Pulmonary artery endothelial cell (primary cell): Measurements from ENCODE around the gene RCAN3. TPM values are rescaled to one million over a fixed set of nuclear protein-coding genes. Genes with fewer than 3 reads are reported as not detected.
"Not testable (repeated sequence)": the region's sequence is repeated elsewhere in the genome, so short reads cannot be mapped to it uniquely, and the experiment has no call there.

Source experiments
- DNase-seq: peaks from one replicate; pipeline ENCODE4 v3.0.0-alpha.2; 2011; ENCODE audit warnings: low read depth, low spot score
- total RNA-seq: library from RNA; depleted of rRNA; stranded (reverse); fragments of >200 nt; gene quantifications from 2 replicates; pipeline ENCODE4 v1.2.3, GENCODE V29; 2014

Gene RCAN3
- total RNA-seq, 1 donor from 2014 or later, result 3.1 TPM

DNA sequence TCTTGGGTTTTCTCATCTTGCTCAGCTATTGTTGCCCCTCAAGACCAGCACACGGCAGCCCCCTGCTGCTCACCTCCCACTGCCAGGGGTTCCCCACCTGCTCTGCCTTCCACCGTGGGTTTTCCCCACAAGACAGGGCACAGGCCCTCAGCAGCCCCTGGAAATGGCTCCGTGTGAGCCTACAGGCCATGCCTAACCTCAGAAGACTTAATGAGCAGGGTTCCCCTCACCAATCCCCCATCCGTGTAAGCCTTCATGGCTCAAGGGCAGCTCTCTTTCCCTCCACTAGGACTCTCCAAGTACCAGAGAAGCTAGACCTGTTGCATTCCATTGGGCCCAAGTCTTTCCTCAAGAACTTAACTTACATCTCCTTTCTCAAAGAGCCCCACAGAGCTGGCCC, 18.4 kb upstream of the RCAN3 start:
- DNase-seq, result no peak

DNA sequence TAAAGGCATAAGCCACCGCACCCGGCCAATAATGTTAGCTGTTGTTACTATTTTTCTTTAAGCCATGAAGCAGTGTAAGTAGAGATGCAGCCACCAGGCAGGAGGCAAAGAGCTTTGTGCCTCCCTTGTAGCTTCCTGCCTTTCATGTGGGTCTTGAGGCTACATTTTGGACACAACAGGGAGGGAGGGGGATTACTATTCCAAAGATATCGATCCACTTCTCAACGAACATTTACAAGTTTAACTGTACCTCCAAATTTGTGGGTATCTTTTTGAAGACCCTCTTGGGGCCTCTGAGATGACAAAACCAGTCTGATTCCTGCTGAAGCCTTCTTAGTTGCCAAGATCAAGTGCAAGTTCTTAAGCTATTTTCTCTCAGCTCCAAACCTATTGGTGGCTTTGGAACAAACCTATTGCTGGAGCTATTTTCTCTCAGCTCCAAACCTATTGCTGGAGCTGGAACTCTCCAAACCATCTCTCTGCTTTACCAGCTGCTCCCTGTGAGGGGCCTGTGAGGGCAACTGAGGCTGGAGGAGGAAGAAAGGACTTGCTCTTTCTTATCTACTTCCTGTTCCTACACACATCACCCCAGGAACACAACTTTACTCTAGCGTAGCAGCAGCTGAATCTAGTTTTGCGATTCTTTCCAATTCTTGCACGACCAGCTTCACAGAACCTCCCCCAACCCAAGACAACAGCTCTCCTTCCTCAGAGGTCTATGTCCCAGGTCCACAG, 16.1 kb upstream of the RCAN3 start:
- no peak for DNase-seq

DNA sequence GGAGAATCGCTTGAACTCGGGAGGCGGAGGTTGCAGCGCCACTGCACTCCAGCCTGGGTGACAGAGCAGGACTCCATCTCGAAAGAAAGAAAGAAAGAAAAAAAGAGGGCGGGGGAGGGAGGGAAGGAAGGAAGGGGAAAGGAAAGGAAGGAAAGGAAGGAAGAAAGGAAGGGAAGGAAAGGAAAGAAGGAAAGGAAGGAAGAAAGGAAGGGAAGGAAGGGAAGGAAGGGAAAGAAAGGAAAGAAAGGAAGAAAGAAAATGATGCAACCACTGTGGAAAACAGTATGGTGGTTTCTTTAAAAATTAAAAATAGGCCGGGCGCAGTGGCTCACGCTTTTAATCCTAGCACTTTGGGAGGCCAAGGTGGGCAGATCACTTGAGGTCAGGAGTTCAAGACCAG, 15.2 kb upstream of the RCAN3 start:
- no peak for DNase-seq

DNA sequence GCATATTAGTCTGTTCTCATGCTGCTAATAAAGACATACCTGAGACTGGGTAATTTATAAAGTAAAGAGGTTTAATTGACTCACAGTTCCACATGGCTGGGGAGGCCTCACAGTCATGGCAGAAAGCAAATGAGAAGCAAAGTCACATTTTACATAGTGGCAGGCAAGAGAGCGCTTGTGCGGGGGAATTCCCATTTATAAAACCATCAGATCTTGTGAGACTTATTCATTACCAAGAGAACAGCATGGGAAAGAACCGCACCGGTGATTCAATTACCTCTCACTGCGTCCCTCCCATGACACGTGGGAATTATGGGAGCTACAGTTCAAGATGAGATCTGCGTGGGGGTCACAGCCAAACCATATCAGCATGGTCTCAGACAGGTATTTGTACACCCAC, 14.5 kb upstream of the RCAN3 start:
- DNase-seq, result not testable (repeated sequence)

DNA sequence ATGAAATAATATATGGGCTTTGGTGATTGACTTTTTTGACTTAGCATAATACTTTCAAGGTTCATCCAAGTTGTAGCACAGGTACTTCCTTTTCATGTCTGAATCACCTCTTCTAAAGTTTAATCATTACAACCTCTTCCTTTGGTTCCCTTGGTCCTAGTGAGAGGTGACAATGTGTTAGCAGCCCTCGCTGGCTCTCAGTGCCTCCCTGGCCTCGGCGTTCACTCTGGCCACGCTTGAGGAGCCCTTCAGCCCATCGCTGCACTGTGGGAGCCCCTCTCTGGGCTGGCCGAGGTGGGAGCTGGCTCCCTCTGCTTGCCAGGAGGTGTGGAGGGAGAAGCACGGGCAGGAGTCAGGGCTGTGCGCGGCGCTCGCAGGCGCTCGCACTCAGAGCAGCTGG, 13.0 kb upstream of the RCAN3 start:
- no peak for DNase-seq

DNA sequence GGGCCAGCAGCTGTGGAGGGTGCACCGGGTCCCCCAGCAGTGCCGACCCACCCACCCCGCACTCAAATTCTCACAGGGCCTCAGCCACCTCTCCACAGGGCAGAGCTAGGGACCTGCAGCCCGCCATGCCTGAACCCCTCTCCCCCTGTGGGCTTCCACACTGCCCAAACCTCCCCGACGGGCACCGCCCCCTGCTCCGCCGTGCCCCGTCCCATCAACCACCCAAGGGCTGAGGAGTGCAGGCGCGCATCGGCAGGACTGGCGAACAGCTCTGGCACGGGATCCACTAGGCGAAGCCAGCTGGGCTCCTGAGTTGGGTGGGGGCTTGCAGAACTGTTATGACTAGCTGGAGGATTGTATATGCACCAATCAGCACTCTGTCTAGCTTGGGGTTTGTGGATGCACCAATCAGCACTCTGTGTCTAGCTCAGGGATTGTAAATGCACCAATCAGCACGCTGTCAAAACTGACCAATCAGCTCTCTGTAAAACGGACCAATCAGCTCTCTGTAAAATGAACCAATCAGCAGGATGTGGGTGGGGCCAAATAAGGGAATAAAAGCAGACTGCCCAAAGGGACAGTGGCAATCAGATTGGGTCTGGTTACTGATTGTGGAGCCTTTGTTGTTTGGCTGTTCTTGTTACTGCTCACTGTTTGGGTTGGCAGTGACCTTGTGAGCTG, 12.4 kb upstream of the RCAN3 start:
- DNase-seq, result no peak

DNA sequence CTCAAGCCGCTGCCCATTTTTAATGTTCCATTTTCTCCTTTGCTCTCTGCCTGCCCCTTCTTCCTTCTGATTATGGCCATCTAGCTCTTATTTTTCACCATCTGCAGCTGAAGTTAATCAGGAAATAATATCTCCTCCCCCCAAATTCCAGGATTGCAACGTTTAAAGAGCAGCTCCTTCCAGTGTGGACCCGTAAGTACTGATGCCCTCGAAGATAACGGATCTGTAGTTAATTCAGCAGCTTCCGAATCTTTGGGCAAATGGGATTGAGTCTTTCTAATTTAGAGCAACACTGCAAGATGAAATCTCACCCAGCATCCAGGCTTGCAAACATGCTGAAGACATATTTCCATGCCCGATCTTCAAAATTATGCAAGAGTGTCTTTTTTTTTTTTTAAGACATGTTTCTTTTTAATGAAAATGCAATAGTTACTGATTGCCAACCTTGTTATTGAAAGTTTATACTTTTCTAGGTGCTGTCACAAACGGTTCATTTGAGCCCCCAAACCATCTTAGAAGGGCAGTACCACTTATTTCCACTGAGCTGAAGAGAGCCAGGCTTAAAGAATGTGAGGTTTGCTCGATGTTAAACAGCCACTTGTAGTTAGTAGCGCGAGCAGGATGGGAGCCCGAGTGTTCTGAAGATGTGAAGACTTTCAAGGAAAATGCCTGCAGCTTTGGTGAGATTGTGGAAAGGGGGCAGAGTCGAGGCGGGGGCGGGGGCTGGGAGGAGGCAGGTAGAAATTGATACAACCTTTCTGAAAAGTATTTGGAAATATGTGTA, 10.9 kb upstream of the RCAN3 start:
- no peak for DNase-seq

DNA sequence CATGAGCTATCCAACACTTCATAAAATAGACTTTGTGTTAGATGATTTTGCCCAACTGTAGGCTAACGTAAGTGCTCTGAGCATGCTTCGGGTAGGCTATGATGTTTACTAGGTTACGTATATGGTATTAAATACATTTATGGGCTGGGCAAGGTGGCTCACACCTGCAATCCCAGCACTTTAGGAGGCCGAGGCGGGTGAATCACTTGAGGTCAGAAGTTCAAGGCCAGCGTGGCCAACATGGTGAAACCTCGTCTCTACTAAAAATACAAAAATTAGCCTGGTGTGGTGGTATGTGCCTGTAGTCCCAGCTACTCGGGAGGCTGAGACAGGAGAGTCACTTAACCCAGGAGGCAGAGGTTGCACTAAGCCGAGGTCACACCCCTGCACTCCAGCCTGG, 9.7 kb upstream of the RCAN3 start:
- DNase-seq, result not testable (repeated sequence)

DNA sequence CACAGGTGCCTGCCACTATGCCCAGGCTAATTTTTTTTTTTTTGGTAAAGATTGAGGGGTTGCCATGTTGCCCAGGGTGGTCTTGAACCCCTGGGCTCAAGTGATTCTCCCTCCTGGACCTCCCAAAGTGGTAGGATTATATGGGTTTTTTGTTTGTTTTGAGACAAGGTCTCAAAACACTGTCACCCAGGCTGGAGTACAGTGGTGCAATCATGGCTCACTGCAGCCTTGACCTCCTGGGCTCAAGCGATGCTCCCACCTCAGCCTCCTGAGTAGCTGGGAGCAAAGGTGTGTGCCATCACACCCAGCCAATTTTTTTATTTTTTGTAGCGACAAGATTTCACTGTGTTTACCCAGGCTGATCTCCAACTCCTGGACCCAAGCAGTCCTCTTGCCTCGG, 8.9 kb upstream of the RCAN3 start:
- no peak for DNase-seq

DNA sequence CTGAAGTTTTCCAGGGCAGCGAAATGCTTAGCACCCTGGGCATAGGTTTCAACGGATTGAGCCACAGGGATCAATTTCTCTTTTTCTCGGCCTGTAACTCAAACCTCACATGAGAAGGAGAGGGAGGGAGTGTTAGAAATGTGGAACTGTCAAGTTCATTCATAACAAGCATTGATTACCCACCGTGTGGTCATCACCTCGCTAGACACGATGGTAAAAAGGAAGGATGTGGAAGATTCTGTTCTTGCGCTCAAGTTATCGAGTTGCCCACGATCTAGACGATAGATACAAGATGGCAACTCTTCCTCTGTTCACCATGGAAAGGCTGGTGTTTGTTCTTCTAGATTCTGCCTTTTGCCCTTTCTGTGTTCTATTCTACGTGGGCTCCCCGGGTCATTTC, 4.0 kb upstream of the RCAN3 start:
- no peak for DNase-seq

DNA sequence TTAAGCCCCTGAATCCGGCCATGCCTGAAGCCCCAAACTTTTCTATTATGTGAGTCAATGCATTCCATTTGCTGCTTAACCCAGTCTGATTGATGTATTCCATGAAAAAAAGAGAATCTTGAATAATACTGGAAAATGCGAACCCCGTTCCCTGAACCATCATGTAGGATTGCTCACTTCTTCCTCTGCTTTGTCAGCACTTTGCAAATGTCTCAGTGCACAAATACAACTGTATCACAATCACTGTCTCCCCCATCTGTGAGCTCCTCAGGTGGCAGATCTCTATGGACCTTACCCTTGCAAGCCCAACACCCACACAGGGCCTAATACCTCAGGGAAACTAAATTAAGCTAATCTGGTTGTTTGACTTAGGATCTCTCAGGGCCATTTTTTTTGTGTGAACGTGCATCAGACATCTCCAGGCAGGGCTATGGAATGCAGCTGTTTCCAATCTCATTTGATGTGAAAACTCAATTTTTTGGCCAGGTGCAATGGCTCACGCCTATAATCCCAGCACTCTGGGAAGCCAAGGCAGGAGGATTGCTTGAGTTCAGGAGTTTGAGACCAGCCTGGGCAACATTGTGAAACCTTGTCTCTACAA, 2.1 kb upstream of the RCAN3 start:
- no peak for DNase-seq

DNA sequence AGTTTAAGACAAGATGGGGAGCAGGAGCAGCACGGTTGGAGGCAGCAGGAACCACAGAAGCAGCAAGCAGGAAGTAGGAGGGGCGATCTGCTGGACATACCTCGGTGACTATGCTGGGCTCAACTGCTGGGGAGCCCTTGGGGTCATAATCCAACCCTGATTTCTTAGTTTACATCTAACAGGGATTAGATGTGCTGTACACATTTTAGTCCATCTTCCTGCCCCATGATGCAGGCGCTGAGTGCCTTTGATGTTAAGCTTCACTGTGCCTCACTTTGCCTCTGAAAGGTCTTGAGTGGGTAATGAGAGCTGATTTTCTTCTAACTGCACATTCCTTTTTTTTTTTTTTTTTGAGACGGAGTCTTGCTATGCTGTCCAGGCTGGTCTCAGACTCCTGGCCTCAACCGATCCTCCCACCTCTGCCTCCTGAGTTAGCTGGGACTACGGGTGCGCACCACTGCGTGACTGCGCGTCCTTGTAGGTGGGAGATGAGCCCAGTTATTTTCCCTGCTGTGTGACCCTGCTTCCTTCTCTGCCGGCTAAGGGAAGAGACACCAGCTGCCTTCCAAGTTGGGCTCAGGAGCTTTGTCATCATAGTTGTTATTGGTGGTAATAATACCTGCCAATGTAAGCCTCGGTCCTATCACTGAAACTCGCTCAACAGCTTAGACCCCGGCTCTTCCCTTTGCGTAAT, 1.1 kb upstream of the RCAN3 start:
- DNase-seq, result no peak

DNA sequence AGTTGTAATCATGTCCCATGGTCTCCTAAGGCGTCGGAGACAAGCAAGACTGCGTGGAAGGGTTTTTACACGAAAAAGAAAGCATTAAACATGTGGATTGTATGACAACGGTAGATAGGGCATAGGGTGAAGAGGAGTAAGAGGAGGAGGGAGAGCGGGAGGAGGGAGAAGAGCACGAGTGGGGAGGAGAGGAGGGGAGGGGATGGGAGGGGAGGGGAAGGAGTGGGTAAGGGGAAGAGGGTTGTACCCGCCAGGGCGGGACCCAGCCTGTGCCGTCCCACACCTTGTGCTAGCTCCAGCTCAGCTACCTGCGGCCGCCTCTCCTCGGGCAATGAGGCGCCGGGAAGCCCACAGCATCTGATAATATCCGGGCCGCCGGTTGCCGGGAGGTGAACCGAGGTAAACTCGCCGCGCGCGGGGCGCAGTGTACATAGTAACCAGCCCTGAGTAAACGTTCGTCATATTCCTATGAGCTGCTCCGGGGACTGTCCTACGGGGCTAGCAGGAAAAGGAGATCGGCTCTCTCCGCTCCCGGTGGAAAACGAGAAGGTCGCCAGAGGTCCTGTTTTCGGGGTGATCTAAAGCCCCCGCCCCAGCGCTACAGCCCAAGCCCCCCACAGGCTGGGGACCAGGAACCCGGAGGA, 449 bp upstream of the RCAN3 start:
- no peak for DNase-seq

DNA sequence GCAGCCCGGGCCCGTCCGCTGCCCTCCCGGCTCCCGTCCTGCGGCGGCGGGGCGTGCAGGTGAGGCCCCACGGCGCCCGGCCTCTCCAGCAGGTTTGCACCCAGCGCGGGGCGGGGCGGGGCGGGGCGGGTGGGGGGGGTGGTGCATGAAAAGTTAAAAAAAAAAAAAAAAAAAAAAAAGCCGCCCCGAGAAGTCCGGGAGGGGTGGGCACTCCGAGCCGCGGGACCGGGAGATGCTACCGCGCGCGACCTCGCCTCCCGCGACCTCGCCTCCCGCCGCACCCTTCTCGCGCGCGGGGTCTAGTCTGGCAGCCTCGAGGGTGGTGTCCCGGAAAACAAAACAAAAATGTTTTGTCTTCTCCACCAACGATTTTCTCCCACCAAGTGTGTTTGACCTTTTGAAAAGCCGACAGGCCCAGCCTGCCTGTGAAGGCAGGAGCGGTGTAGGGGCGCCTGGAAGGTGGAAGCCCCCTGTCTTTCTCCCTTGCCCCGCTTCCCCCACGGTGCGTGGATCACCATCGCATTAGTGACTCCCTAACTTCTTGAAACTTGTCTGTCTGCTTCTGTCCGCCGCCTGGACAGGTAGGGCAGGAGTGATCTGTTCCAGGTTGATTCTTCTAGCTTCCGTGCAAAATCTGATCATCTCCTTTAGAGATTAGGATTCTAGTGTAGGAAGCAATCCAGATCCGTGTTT, 569 bp downstream of the RCAN3 start:
- DNase-seq, result no peak

DNA sequence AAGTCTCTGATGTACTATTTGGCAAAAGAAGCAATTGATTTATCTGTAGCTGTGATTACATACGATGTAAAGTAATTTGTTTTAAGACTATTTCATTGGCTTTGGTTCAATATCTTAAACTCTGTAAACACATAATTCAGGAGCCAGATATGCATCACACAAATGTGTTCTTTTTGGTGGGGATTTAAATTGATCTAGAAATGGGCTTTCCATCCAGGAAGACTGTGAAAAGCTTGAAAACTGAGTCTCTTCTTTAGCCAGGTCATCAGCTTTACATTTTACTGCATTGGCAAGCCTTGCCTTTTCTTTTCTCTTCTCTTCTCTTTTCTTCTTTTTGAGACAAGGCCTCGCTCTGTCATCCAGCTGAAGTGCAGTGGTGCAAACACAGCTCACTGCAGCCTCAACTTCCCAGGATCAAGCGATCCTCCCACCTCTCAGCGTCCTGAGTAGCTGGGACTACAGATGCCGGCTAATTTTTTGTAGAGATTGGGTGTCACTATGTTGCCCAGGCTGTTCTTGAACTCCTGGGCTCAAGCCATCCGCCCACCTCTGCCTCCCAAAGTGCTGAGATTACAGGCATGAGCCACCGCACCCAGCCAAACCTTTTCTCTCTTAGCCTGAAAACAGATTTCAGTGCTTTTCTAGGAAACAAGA, 1.4 kb downstream of the RCAN3 start:
- no peak for DNase-seq

DNA sequence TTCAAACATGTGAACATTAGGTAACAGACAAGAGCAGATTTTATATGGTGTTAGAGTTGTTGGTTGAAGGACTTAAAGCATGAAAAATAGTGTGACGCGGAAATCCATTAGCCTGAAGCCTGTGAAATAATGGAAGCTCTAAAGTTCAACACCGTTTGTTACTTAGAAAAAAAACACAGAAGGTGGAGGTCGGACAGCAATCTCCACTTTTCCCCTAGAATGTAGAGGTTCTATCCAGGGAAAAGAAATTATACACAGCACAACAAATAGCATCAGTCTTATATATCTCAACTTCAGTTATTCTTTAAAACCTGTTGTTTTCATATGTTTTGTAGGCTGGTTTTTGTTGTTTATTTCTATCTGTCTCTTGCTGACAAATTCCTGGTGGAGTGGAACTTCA, 1.9 kb downstream of the RCAN3 start:
- no peak for DNase-seq

DNA sequence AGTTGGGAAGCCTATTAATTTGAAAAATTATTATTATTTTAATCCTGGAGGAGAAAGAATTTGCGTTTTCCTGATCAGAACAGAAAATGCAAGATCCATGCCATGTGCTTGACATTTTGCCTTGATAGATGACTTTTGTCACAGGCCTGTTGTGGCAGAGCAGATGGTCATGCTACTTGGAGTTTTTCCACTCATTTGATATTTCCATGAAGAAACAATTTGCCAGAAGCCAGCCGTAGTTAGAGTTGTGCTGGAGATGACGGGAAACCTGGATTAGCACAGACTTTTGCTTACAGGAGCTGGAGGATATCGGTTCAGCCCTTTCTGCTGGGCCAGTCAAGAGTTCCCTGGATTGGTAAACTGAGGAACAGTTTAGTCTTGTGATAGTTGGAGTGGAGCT, 3.2 kb downstream of the RCAN3 start:
- DNase-seq, result no peak

DNA sequence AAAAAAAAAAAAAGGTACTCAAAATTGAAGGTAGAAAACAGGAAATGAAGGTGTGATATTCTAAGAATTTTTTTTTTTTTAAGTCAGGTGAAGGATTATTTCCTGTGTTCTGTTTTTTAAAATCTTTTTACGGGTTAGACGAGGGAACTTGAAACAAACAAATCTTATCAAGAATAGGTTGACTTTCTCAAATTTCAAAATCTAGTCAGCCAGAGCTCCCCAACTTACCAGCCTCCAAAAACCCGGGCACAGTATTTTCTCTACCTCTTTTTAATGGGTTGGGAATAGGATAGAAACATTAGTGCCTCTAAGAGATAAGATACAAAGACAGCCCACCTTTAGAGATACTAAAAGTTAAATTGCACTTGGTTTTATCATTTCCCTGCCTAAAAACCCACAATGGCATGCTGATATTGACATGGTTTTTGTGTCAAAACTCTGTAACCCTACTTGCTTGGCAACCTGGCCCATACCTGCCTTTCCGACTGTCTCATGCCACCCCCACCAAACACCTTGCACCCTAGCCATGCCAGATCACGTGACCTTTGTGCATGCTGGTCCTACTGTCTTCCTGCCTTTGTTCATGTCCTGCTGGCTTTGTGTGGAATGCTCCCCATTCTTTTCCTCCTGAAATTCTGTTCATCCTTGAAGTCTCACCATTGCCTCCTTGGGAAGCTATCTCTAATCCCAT, 4.2 kb downstream of the RCAN3 start:
- no peak for DNase-seq

DNA sequence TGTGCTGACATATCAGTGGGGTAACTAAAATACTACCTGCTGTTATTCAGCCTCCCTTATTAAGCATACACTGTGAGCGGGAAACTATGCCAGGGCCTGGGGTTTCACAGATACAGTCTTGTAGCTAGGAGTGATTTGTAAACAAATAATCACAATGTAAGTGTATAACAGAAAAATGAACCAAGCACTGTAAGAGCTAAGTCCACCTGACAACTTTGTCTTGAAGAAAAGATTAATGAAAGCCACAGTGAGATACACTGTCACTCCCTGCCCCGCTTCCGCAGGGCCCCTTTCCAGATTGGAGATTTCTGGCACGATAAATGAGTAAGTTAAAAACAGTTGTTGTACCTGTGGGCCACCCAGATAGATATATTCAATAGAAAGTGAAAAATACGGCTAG, 4.8 kb downstream of the RCAN3 start:
- no peak for DNase-seq
